WTC11 (cell line): ENCODE results near the gene ZNF800. TPM values are rescaled to one million over a fixed set of nuclear protein-coding genes. Genes with fewer than 3 reads are reported as not detected.
A peak's percentile ranks its signal among the peaks of the same experiment; 100 is the strongest.

ENCODE experiments used
- AFF4 ChIP-seq: sonication (generic); formaldehyde crosslinking; IDR thresholded peaks from 2 replicates; pipeline ENCODE4 v1.8.1; 2023; ENCODE audit warnings: mild to moderate bottlenecking, missing genetic modification reagents, borderline replicate concordance
- ATF1 ChIP-seq: sonication (generic); formaldehyde crosslinking; IDR thresholded peaks from 2 replicates; pipeline ENCODE4 v1.8.1; 2023; ENCODE audit warnings: mild to moderate bottlenecking, moderate library complexity, missing genetic modification reagents
- CBFB ChIP-seq: sonication (generic); formaldehyde crosslinking; IDR thresholded peaks from 2 replicates; pipeline ENCODE4 v1.8.1; 2022; ENCODE audit warnings: mild to moderate bottlenecking, low read depth, missing genetic modification reagents
- CREB1 ChIP-seq: sonication (generic); formaldehyde crosslinking; IDR thresholded peaks from 2 replicates; pipeline ENCODE4 v1.8.0; 2023; ENCODE audit warnings: mild to moderate bottlenecking, missing genetic modification reagents
- EMX1 ChIP-seq: fragments of 250-450 bp; sonication (Bioruptor Pico); IDR thresholded peaks from 2 replicates; pipeline ENCODE4 v1.8.0; 2021; ENCODE audit warnings: mild to moderate bottlenecking
- IRF2 ChIP-seq: sonication (generic); formaldehyde crosslinking; IDR thresholded peaks from 2 replicates; pipeline ENCODE4 v1.8.0; 2022; ENCODE audit warnings: low read depth, missing genetic modification reagents, borderline replicate concordance
- JUN ChIP-seq: sonication (generic); formaldehyde crosslinking; IDR thresholded peaks from 2 replicates; pipeline ENCODE4 v1.8.0; 2023; ENCODE audit warnings: mild to moderate bottlenecking, missing genetic modification reagents
- NFE2L1 ChIP-seq: sonication (generic); formaldehyde crosslinking; IDR thresholded peaks from 2 replicates; pipeline ENCODE4 v1.8.1; 2023; ENCODE audit warnings: missing genetic modification reagents
- PRDM15 ChIP-seq: sonication (generic); formaldehyde crosslinking; IDR thresholded peaks from 2 replicates; pipeline ENCODE4 v1.8.0; 2022; ENCODE audit warnings: missing genetic modification reagents
- PREB ChIP-seq: sonication (generic); formaldehyde crosslinking; IDR thresholded peaks from 2 replicates; pipeline ENCODE4 v1.8.1; 2022; ENCODE audit warnings: mild to moderate bottlenecking, missing genetic modification reagents, moderate library complexity, borderline replicate concordance
- SP1 ChIP-seq: sonication (generic); formaldehyde crosslinking; conservative IDR thresholded peaks from 2 replicates; pipeline ENCODE4 v1.8.1; 2022; ENCODE audit warnings: missing genetic modification reagents
- TEAD1 ChIP-seq: sonication (generic); formaldehyde crosslinking; IDR thresholded peaks from 2 replicates; pipeline ENCODE4 v1.8.0; 2022; ENCODE audit warnings: mild to moderate bottlenecking, missing genetic modification reagents
- USF2 ChIP-seq: sonication (generic); formaldehyde crosslinking; IDR thresholded peaks from 2 replicates; pipeline ENCODE4 v1.8.1; 2023; ENCODE audit warnings: mild to moderate bottlenecking, missing genetic modification reagents, moderate library complexity
- ZBTB21 ChIP-seq: sonication (generic); formaldehyde crosslinking; IDR thresholded peaks from 2 replicates; pipeline ENCODE4 v1.8.1; 2023; ENCODE audit warnings: mild to moderate bottlenecking, missing genetic modification reagents, borderline replicate concordance
- ZNF396 ChIP-seq: fragments of 250-450 bp; sonication (Bioruptor Pico); IDR thresholded peaks from 2 replicates; pipeline ENCODE4 v1.8.0; 2021; ENCODE audit warnings: mild to moderate bottlenecking, moderate library complexity, borderline replicate concordance
- ZNF416 ChIP-seq: fragments of 250-450 bp; sonication (Bioruptor Pico); IDR thresholded peaks from 2 replicates; pipeline ENCODE4 v1.9.0; 2021; ENCODE audit warnings: mild to moderate bottlenecking, inconsistent platforms
- ZNF423 ChIP-seq: fragments of 250-450 bp; sonication (Bioruptor Pico); IDR thresholded peaks from 2 replicates; pipeline ENCODE4 v2.1.2; 2022; ENCODE audit warnings: mild to moderate bottlenecking, moderate library complexity
- ZNF532 ChIP-seq: fragments of 250-450 bp; sonication (Bioruptor Pico); IDR thresholded peaks from 2 replicates; pipeline ENCODE4 v1.9.0; 2021; ENCODE audit warnings: mild to moderate bottlenecking, borderline replicate concordance
- total RNA-seq: library from RNA; stranded (reverse); gene quantifications from 3 replicates; pipeline ENCODE4 v1.2.3, GENCODE V29; 2021
- TF ChIP-seq, protein P1 (sequence below): fragments of 250-450 bp; sonication (Bioruptor Pico); IDR thresholded peaks from 2 replicates; pipeline ENCODE4 v2.1.2; 2022; ENCODE audit warnings: mild to moderate bottlenecking, moderate library complexity
- TF ChIP-seq, protein P2 (sequence below): sonication (generic); formaldehyde crosslinking; conservative IDR thresholded peaks from 2 replicates; pipeline ENCODE4 v1.8.1; 2023; ENCODE audit warnings: mild to moderate bottlenecking, low read depth, missing genetic modification reagents, moderate library complexity

Gene ZNF800
- total RNA-seq, 1 experiment from 2014 or later, result 5.7 TPM

DNA sequence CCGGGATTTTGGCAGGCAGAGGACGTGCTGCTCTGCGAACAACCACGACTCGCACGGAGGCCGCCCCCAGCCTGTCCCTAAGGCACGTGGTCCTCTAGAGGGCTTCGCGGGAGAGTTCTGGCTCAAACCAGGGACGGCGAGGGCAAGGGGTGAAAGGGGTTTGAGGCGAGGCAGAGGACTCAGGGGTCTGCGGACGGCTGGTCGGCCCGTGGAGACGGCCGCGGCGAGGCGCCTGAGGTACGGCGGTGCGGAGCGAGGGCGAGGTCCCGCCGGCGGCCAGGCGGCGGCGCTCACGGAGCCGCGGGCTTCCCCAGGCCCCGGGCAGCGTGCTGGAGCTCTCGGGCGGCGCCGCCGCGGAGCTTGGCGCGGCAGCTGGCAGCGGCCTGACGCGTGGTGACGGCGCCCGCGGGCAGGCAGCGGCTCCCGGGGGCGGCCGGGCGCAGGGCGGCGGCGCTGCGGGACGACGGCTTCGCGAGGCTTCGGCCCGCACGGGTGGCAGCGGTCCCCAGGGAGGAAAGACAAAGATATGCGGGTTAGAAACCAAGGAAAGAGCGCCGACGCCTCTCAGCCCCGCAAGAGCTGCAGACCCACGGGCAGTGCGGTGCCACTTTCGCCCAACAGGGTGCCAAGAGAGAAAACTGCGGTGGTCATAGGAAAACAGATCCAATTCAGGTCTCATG, 44.8 kb downstream of the ZNF800 start (continued):
- TF ChIP-seq ZNF396 (CRISPR knock-in tag), result no peak
- no peak for TF ChIP-seq EMX1
- TF ChIP-seq PREB (CRISPR knock-in tag), result no peak
- TF ChIP-seq AFF4 (CRISPR knock-in tag), result no peak
- TF ChIP-seq PRDM15 (CRISPR knock-in tag), result no peak
- TF ChIP-seq CREB1, result no peak
- TF ChIP-seq ATF1, result no peak
- TF ChIP-seq ZNF423 (CRISPR knock-in tag), result no peak
- TF ChIP-seq, protein P1, sequence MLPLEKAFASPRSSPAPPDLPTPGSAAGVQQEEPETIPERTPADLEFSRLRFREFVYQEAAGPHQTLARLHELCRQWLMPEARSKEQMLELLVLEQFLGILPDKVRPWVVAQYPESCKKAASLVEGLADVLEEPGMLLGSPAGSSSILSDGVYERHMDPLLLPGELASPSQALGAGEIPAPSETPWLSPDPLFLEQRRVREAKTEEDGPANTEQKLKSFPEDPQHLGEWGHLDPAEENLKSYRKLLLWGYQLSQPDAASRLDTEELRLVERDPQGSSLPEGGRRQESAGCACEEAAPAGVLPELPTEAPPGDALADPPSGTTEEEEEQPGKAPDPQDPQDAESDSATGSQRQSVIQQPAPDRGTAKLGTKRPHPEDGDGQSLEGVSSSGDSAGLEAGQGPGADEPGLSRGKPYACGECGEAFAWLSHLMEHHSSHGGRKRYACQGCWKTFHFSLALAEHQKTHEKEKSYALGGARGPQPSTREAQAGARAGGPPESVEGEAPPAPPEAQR (CRISPR knock-in tag), result no peak
- 0 out of 2 replicates have a peak, but pooled peaks have one; percentile 38 for TF ChIP-seq TEAD1 (CRISPR knock-in tag)
- TF ChIP-seq ZNF532 (CRISPR knock-in tag), result no peak
- TF ChIP-seq, protein P2, sequence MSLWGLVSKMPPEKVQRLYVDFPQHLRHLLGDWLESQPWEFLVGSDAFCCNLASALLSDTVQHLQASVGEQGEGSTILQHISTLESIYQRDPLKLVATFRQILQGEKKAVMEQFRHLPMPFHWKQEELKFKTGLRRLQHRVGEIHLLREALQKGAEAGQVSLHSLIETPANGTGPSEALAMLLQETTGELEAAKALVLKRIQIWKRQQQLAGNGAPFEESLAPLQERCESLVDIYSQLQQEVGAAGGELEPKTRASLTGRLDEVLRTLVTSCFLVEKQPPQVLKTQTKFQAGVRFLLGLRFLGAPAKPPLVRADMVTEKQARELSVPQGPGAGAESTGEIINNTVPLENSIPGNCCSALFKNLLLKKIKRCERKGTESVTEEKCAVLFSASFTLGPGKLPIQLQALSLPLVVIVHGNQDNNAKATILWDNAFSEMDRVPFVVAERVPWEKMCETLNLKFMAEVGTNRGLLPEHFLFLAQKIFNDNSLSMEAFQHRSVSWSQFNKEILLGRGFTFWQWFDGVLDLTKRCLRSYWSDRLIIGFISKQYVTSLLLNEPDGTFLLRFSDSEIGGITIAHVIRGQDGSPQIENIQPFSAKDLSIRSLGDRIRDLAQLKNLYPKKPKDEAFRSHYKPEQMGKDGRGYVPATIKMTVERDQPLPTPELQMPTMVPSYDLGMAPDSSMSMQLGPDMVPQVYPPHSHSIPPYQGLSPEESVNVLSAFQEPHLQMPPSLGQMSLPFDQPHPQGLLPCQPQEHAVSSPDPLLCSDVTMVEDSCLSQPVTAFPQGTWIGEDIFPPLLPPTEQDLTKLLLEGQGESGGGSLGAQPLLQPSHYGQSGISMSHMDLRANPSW (CRISPR knock-in tag), result no peak
- TF ChIP-seq CBFB (CRISPR knock-in tag), result 0 out of 2 replicates have a peak, but pooled peaks have one; percentile 53
- TF ChIP-seq USF2, result no peak; the same call in 1 of the 2 replicates
- no peak for TF ChIP-seq JUN
- no peak for TF ChIP-seq IRF2 (CRISPR knock-in tag)
- no peak for TF ChIP-seq ZNF416 (CRISPR knock-in tag)
- no peak; the same call in 1 of the 2 replicates for TF ChIP-seq ZBTB21 (CRISPR knock-in tag)
- peak; percentile 36; the same call in 1 of the 2 replicates for TF ChIP-seq NFE2L1
- no peak for TF ChIP-seq SP1 (CRISPR knock-in tag)
